CD1c-positive myeloid dendritic cell (primary cell): ENCODE results near the gene C2CD2L.
"Not testable (repeated sequence)": the region's sequence is repeated elsewhere in the genome, so short reads cannot be mapped to it uniquely, and the experiment has no call there.

Source experiments
- DNase-seq: peaks from one replicate; pipeline ENCODE4 v3.0.0-alpha.2; 2016; ENCODE audit errors: extremely low spot score

C2CD2L gene

GRCh38 chr11:119152043-119152442 lies 44.9 kb downstream of the C2CD2L start:
- DNase-seq: no peak

- no peak for DNase-seq
Measured at GRCh38 chr11:119152604-119153003, 45.5 kb downstream of the C2CD2L start.

- no peak for DNase-seq
Measured at GRCh38 chr11:119153049-119153818, 46.1 kb downstream of the C2CD2L start.

GRCh38 chr11:119154178-119154577 lies 47.0 kb downstream of the C2CD2L start:
- no peak for DNase-seq

GRCh38 chr11:119155733-119156492 lies 48.8 kb downstream of the C2CD2L start:
- peak; percentile 29 for DNase-seq

- no peak for DNase-seq
Measured at GRCh38 chr11:119156496-119156895, 49.4 kb downstream of the C2CD2L start.

GRCh38 chr11:119157063-119157462 lies 49.9 kb downstream of the C2CD2L start:
- no peak for DNase-seq

GRCh38 chr11:119158467-119158866 lies 51.3 kb downstream of the C2CD2L start:
- DNase-seq: no peak

GRCh38 chr11:119160151-119160550 lies 53.0 kb downstream of the C2CD2L start:
- DNase-seq: no peak

GRCh38 chr11:119161871-119162270 lies 54.7 kb downstream of the C2CD2L start:
- no peak for DNase-seq

GRCh38 chr11:119166368-119167076 lies 59.4 kb downstream of the C2CD2L start:
- DNase-seq: no peak

GRCh38 chr11:119167077-119167458 lies 59.9 kb downstream of the C2CD2L start:
- not testable (repeated sequence) for DNase-seq

- peak; percentile 35 for DNase-seq
Measured at GRCh38 chr11:119167933-119168332, 60.8 kb downstream of the C2CD2L start.
